Omental fat pad (tissue), 4 donors: ENCODE results near the gene BRSK1. TPM values are rescaled to one million over a fixed set of nuclear protein-coding genes. Genes with fewer than 3 reads are reported as not detected.

Source experiments
- ATAC-seq: fragments of 150-250 bp; one replicate; pipeline ENCODE4 v1.9.1; 2016; ENCODE audit warnings: mild to moderate bottlenecking, moderate library complexity; ENCODE audit not compliant: low FRiP score
- DNase-seq: peaks from one replicate; pipeline ENCODE4 v3.0.0-alpha.2; 2019; ENCODE audit warnings: low spot score
- total RNA-seq, 4 donors: library from RNA; depleted of rRNA; stranded (reverse); fragments of >200 nt; gene quantifications; one replicate each; pipeline ENCODE4 v1.1.0, GENCODE V29; 2016
- TF ChIP-seq, protein P1 (sequence below), 3 donors: fragments of 450-650 bp; IDR thresholded peaks; one replicate each; pipeline ENCODE4 v1.5.1; 2016 to 2017; ENCODE audit warnings: antibody characterized with exemption in 3 of 3, mild to moderate bottlenecking in 3 of 3, moderate library complexity in 2 of 3

Gene BRSK1
- total RNA-seq, 4 donors from 2014 or later, result 0.19 to 2.1 TPM; not detected in 2

DNA sequence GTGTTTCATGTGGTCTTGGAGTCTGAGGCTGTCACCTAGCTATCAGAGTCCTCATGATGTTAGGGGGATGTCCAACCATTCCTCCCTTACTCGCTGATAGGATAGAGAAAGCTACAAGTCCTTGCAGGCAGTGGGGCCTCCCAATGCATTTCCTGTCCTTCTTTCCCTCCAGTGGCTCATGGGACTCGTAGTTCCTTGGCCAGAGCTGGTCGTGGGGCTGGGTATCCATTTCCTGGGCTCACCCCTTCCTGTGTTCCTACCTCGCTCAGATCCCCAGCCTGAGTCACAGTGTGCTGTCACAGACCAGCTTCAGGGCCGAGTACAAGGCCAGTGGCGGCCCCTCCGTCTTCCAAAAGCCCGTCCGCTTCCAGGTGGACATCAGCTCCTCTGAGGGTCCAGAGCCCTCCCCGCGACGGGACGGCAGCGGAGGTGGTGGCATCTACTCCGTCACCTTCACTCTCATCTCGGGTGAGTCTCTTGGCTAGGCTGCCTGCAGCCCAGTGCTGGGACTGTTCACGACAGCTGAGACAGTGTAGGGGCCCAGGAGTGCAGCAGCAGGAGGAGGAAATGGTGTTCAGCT, 22.3 kb downstream of the BRSK1 start:
- TF ChIP-seq, protein P1, sequence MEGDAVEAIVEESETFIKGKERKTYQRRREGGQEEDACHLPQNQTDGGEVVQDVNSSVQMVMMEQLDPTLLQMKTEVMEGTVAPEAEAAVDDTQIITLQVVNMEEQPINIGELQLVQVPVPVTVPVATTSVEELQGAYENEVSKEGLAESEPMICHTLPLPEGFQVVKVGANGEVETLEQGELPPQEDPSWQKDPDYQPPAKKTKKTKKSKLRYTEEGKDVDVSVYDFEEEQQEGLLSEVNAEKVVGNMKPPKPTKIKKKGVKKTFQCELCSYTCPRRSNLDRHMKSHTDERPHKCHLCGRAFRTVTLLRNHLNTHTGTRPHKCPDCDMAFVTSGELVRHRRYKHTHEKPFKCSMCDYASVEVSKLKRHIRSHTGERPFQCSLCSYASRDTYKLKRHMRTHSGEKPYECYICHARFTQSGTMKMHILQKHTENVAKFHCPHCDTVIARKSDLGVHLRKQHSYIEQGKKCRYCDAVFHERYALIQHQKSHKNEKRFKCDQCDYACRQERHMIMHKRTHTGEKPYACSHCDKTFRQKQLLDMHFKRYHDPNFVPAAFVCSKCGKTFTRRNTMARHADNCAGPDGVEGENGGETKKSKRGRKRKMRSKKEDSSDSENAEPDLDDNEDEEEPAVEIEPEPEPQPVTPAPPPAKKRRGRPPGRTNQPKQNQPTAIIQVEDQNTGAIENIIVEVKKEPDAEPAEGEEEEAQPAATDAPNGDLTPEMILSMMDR (IDR thresholded peaks at IDR 0.05), result no peak
- no peak for DNase-seq
- no peak for ATAC-seq

DNA sequence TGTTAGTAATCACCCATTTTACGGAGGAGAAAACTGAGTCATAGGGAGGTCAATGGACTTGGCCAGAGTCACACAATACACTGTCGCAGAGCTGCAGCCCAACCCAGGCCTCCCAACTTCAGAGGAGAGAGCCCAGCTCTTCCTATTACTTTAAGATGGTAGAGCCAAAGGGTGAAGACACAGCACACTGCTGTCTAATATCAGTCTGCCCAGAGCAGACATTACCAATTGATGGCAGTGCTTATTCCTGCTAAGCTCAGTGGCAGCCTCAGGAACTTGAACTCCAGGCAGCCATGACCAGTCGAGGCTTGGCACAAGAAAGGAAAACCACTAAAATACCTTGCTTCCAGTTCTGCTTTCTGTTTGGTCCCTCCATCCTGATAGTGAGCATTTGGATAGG, 22.9 kb downstream of the BRSK1 start:
- TF ChIP-seq, protein P1 (IDR thresholded peaks at IDR 0.05), result no peak
- no peak for DNase-seq
- no peak for ATAC-seq

DNA sequence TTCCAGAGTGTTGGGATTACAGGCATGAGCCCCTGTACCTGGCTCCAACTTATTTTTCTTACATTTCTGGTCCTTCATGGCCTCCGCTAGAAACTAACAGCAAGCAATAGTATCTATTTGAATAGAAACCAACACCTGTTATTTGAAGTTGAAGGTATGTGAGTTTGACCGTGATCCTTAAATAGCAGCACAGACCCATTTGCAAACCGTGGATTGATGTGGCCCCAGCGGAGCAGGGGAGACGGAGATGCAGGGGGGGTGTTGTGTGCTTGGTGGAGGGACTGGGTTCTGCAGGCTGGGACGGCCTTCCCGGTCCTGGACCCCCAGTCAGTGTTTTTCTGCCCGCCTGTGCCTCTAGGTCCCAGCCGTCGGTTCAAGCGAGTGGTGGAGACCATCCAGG, 24.5 kb downstream of the BRSK1 start:
- TF ChIP-seq, protein P1 (IDR thresholded peaks at IDR 0.05), result no peak
- ATAC-seq (no peak), DNase-seq (no peak)

DNA sequence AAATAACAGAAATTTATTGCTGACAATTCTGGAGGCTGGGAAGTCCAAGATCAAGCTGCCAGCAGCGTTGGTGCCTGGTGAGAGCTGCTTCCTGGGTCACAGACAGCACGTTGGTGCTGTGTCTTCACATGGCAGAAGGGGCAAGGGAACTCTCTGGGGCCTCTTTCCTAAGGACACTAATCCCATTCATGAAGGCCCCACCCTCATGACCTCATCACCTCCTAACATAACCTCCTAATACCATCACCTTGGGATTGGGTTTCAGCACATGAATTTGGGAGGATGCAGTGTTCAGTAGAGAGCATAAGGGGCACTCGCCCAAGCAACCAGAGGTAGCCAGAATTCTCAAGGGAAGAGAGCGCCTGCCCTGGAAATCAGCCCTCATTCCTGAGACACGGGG, 25.7 kb downstream of the BRSK1 start:
- ATAC-seq, result no peak
- no peak for DNase-seq
- TF ChIP-seq, protein P1 (IDR thresholded peaks at IDR 0.05), result no peak

DNA sequence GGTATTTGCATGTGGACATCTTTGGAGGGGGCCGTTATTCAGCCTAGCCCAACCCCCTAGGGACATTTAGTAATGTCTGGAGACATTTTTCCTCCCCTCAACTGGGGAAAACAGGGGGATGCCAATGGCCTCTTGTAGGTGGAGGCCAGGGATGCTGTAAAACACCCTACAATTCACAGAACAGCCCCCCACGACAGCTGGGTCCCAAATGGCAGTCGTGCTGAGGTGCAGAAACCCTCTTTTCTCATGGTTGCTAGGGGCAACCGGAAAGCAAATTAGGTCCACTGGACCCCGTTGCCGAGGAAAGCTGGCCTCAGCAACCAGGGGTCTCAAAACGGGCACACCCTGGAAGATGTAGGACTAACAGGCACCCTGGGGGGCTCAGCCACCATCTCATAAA, 26.7 kb downstream of the BRSK1 start:
- TF ChIP-seq, protein P1 (IDR thresholded peaks at IDR 0.05), result no peak
- no peak for ATAC-seq
- no peak for DNase-seq

DNA sequence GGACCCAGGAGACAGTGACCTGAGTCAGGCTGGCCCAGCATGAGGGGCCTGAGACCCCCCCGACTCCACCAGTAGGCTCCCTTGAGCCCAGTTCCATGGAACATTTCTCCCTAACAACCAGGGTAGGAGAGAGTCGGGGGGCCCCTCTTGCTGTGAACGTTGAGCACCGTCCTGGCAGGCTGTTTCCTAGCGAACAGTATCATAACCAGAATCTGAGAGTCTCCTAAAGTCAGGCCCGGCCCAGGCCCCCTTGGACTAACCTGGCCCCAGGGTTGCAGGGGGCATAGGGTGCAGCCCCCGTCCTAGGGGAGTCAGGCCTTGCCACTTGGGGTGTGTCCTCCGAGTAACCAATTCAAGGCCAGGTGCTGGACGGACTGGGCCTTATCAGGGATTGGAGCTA, 27.6 kb downstream of the BRSK1 start:
- ATAC-seq, result no peak
- TF ChIP-seq, protein P1 (IDR thresholded peaks at IDR 0.05), result no peak
- DNase-seq, result no peak

DNA sequence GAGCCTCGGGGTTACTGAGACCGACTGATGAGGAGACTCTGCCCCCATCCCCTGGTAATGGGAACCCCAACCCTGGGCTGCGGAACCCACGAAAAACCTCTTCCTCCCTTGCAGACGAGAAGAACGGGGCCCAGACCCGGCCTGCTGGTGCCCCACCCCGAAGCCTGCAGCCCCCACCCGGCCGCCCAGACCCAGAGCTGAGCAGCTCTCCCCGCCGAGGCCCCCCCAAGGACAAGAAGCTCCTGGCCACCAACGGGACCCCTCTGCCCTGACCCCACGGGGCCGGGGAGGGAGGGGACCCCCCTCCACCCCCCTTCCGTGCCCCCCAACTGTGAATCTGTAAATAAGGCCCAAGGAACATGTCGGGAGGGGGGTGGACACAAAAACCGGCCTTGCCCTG, 28.0 kb downstream of the BRSK1 start:
- ATAC-seq, result no peak
- DNase-seq, result no peak
- TF ChIP-seq, protein P1 (IDR thresholded peaks at IDR 0.05), result no peak
